ENCODE data around the gene PEX16.

The PEX16 gene

DNA sequence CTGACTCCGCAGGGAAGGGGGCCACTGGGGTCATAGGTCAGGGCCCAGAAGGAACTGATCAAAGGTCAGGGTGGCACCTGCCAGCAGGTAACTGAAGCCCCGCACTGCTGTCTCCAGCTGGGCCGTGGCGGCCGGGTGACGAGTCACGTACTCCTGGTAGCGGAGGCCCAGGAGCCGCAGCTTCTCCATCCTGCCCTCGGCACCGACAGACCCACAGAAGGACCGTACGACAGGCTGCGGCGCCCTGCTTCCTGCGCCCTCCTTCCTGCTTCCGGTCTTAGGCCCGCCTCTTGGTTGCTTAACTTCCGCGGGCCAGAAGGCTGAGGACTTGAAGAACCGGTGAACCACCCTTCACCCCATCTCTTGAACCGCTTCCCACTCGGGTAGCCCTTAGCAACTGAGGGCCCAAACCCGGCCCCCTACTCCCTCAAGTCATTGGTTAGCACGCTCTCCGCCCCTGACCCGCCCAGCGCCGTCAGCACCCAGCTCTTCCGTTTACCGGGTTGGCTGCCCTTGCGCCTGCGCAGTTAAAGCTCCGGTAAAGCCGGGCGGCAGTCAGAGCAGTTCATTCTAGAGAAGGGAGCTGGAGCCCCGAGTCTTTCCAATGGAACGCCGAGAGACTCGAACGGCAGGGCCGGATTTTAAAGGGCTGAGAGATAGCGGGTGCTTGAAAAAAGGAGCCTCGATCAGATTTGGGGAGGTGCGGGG is at the start of gene PEX16:
PEX16 (minus strand) TSS at position 255 of the 708 bp plus-strand sequence; CDS start at position 189, 66 bp downstream.
- Mint-ChIP-seq H3K4me3 (peak within 1 kb of the TSS; percentile 95 to 99), H3K4me1 (peaks cover 66% of the 10 kb centered on the region), H3K27ac (peak within 1 kb of the TSS; percentile 93 to 98), H3K27me3 (peaks cover 8% of the 10 kb centered on the region), H3K9me3 (no peaks in the 10 kb centered on the region)
- ATAC-seq: peak; percentile 94
- DNase-seq: peak; percentile 96 to 98

DNA sequence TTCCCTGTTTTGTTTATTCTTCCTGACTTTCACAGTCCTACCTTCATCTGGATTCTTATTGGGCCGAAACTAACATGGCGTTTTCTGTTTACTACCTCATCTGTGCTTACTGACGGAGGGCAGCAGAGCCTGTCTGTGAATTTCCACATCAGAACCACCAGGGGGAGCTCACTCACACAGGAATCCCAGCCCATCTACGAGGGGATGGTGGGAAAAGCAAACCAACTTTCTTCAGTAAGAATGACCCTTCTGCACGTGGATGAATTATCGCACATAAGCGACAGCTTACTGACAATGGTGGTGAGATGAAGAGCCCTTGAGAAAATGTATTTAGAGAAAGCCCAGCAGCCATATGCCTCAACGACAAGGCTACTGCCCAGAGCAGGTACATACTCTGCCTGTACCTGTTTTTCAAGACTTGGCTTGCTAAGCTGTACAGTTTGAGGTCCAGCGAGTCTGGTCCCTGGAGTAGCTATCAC is 47.3 kb upstream of the PEX16 start:
- no peak overlapping the region for H3K27ac Mint-ChIP-seq
- H3K4me1 Mint-ChIP-seq: no peaks in the 10 kb centered on the region
- DNase-seq: peak; percentile 58 to 60
- H3K9me3 Mint-ChIP-seq: no peaks in the 10 kb centered on the region
- no peak overlapping the region for H3K4me3 Mint-ChIP-seq
- H3K27me3 Mint-ChIP-seq: no peaks in the 10 kb centered on the region
- peak; percentile 91 for ATAC-seq

DNA sequence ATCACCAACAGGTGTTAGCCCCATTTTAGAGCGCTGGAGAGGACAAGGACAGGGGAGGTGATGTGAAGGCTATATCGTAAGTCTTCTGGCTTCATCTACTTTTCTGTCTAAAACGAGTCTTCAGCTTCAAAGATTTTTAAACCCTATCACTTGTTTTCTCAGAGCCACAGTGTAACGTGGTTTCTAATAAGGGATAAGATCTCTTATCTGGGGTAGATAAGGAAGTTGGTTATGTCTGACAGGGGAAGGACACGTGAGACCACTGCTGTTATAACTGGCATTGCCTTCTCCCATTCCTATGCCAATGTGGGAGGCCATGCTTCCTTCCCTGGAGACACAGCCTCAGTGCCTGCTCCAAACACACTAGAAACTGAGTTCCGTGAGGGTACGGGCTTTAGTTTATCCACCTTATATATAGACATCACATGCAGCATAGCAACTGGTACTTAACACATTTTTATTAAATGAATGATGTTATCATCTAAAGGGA is 44.1 kb upstream of the PEX16 start:
- no peak for DNase-seq
- Mint-ChIP-seq H3K4me1 (no peaks in the 10 kb centered on the region), H3K27ac (no peak overlapping the region), H3K27me3 (no peaks in the 10 kb centered on the region), H3K9me3 (no peaks in the 10 kb centered on the region), H3K4me3 (no peak overlapping the region)
- no peak for ATAC-seq

DNA sequence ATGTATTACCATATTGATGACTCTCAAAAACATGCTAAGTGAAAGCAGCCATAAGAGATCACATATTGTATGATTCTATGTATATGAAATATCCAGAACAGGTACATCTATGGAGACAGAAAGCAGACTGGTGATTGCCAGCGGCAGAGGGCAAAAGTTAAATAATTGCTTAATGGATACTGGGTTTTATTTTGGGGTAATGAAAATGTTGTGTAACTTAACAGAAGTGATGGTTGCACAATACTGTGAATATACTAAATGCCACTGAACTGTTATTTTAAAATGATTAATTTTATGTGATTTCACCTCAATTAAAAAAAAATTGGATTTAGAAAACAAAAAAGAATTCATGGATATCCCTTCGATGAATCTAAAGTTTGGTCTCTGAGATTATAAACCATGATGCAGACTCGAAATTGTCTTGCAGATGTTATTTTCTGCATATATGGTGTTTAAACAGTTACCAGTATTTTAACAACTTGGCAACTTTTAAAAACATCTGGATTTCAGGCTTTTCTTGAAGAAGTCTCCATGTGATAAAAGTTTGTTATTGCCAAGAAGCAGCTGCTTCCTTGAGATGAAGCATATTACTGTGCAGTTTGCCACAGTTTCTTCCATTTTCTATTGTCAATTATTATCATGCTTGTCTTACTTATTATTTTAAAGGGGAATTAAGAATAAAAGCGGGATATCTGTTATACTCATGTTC is 42.9 kb upstream of the PEX16 start:
- Mint-ChIP-seq H3K27me3 (no peaks in the 10 kb centered on the region), H3K4me1 (no peaks in the 10 kb centered on the region), H3K27ac (no peak overlapping the region), H3K4me3 (no peak overlapping the region), H3K9me3 (no peaks in the 10 kb centered on the region)
- no peak for ATAC-seq
- no peak for DNase-seq

DNA sequence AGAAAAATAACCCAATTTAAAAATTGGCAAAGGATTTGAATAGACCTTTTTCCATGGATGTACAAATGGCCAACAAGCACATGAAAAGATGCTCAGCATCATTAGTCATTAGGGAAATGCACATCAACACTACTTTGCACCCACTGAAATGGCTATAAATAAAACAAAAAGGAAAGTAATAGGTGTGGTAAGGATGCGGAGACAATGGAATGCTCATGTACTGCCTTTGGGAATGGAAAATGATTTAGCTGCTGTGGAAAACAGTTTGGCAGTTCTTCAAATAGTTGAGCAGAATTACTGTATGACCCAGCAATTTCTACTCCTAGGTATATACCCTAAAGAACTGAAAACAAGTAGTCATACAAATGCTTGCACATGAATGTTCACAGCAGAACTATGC is 42.2 kb upstream of the PEX16 start:
- Mint-ChIP-seq H3K9me3 (no peaks in the 10 kb centered on the region), H3K27ac (no peak overlapping the region), H3K27me3 (no peaks in the 10 kb centered on the region), H3K4me1 (no peaks in the 10 kb centered on the region), H3K4me3 (no peak overlapping the region)
- ATAC-seq (no peak), DNase-seq (no peak)

DNA sequence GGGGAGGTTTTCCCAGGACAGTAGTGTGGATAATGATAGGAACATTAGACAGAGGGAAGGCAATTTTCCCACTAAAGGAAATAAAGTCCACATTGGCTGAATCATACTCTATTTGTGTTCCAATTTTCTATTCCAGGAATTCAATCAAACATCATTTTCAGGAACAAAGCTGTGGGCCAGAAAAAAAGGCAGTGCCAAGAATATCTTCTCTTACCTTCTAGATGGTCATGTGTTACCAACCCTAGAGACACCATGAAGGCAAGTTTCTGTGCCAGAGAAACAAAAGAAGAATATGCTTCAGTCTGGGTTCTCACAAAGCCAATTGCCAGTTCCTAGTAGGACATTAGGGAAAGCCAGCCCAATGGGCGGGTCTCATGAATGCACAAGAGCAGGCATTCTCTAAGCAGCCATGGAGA is 32.3 kb upstream of the PEX16 start:
- H3K9me3 Mint-ChIP-seq: no peaks in the 10 kb centered on the region
- ATAC-seq: no peak
- H3K4me1 Mint-ChIP-seq: no peaks in the 10 kb centered on the region
- no peak for DNase-seq
- H3K27ac Mint-ChIP-seq: peak overlapping the region in 1 of 2 donors; percentile 27
- no peaks in the 10 kb centered on the region for H3K27me3 Mint-ChIP-seq
- no peak overlapping the region for H3K4me3 Mint-ChIP-seq

DNA sequence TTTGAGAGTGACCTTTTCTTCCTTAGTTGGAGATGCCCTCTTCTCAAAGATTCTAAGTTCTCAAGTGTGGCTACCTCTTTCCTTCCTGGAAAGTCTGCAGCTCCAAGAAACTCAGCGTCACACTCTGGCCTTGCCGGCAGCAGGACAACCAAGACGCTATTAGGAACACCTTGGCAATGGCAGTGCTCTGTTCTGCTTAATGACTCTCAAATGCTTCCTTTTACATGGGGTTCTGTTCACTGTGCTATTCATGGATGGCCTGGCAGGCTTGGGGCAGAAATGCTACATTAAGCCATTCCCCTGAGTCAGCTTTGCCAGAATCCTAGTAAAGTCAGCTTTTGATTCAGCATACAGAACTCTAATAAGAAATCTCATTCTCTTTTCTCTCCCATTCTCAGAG is 30.7 kb upstream of the PEX16 start:
- ATAC-seq (no peak), DNase-seq (no peak)
- Mint-ChIP-seq H3K27me3 (no peaks in the 10 kb centered on the region), H3K9me3 (no peaks in the 10 kb centered on the region), H3K27ac (peak overlapping the region in 1 of 2 donors; percentile 54), H3K4me3 (no peak overlapping the region), H3K4me1 (no peaks in the 10 kb centered on the region)

DNA sequence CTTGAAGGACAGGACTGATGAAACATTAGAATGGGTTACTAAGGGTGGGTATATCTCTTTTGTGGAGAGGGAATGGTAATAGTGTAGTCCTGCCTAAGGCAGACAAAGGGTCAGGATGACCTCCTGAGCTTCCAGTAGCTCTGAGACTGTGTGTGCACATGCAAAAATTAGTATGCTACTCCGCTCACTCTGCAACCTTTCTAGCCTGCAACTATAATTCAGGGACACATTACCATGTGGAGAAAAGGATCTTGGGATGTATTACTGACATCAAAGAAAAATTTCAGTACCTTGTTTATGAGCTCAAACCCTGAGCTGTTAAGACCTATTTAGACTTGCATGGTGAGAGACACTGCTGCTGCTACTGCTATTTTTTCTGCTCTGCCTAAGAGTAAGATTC is 30.2 kb upstream of the PEX16 start:
- H3K4me3 Mint-ChIP-seq: no peak overlapping the region
- no peak for ATAC-seq
- H3K9me3 Mint-ChIP-seq: no peaks in the 10 kb centered on the region
- H3K4me1 Mint-ChIP-seq: no peaks in the 10 kb centered on the region
- H3K27ac Mint-ChIP-seq: no peak overlapping the region
- H3K27me3 Mint-ChIP-seq: no peaks in the 10 kb centered on the region
- no peak for DNase-seq

DNA sequence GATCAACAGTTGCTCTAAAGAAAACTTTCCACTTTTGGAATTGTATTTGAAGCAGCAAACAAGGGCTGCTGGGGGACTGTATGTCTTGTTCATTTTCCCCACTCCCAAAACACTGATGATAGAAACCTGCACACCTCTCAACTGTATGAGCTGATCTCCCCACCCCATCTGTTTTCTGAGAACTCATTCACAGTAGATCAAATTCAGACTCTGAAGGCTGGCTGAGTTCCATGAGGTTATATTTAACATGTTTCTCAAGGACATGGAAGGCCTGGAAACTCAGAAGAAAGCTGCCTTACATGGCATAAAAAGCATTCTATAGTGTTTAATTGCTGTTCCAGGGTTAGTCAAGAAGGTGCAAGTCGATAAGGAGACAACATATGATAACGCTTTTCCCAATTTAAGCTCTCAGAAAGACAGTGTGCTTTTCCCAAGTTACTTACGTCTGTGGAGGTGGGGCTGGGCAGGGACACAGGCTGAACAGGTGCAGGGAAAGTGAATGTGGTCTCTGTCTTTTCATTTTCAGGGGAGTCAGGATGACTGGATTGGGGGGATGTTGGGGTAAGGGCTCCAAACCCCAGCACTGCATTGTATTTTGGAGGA is 27.8 kb upstream of the PEX16 start:
- no peak overlapping the region for H3K27ac Mint-ChIP-seq
- H3K9me3 Mint-ChIP-seq: no peaks in the 10 kb centered on the region
- no peak for DNase-seq
- H3K4me1 Mint-ChIP-seq: no peaks in the 10 kb centered on the region
- H3K27me3 Mint-ChIP-seq: no peaks in the 10 kb centered on the region
- no peak for ATAC-seq
- H3K4me3 Mint-ChIP-seq: no peak overlapping the region

DNA sequence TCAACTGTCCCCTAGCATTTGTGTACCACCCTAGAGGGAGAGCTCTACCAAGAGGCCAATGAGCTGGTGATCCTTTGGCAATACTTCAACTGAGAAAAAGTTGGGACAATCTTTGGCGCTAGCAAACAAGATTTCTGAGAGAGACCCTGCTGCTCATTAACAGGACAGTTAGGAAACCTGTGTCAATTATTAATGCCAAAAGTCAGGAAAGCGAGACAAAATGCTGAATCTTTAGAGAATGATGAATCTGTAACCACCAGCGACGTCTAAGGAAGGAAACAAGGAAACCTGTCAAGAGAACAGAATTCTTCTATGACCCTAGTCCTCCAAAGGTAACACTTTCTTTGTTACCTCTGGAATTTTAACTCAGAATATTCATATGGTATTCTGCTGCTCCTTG is 24.7 kb upstream of the PEX16 start:
- Mint-ChIP-seq H3K4me3 (no peak overlapping the region), H3K27ac (no peak overlapping the region), H3K27me3 (no peaks in the 10 kb centered on the region), H3K4me1 (no peaks in the 10 kb centered on the region), H3K9me3 (no peaks in the 10 kb centered on the region)
- DNase-seq (no peak), ATAC-seq (no peak)

DNA sequence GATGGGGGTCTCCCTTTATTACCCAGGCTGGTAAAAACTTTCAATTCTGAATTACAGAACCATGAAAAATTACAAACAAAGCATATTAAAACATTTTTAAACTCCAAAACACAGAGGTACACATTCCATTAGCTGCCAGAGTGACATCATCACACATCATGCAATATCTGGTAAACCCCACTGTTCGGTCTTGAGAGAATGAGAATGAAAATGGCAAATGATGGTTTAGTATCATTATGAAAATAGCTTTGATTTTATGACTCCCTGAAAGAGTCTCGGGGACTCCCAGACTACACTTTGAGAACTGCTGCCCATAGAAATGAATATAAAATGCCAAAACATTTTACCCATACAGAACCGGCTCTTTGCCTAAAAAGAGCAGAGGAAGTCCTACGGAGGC is 23.6 kb upstream of the PEX16 start:
- no peaks in the 10 kb centered on the region for H3K4me1 Mint-ChIP-seq
- no peaks in the 10 kb centered on the region for H3K9me3 Mint-ChIP-seq
- peak overlapping the region in 1 of 2 donors; percentile 52 for H3K27ac Mint-ChIP-seq
- no peak overlapping the region for H3K4me3 Mint-ChIP-seq
- DNase-seq (no peak), ATAC-seq (peak; percentile 63)
- H3K27me3 Mint-ChIP-seq: no peaks in the 10 kb centered on the region

DNA sequence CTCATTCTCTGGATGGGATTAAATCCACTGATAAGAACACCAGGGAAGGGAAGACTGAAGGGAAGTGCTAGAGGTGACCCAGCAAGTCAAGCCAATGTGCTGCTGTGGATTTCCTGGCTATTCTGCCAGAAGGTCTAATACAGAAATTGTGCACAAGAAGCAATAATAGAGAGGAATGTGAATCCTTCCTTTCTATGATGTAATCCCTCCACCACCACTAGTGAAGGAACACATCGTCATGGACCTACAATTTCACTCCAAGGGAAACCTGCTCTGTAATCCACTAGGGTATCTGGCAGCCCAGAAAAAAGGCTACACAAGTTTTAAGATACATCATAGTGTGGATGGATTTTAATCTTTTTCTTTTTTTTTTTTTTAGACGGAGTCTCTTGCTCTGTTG is 22.2 kb upstream of the PEX16 start:
- H3K27me3 Mint-ChIP-seq: no peaks in the 10 kb centered on the region
- H3K27ac Mint-ChIP-seq: no peak overlapping the region
- ATAC-seq: no peak
- H3K9me3 Mint-ChIP-seq: no peaks in the 10 kb centered on the region
- H3K4me1 Mint-ChIP-seq: no peaks in the 10 kb centered on the region
- H3K4me3 Mint-ChIP-seq: no peak overlapping the region
- no peak for DNase-seq

DNA sequence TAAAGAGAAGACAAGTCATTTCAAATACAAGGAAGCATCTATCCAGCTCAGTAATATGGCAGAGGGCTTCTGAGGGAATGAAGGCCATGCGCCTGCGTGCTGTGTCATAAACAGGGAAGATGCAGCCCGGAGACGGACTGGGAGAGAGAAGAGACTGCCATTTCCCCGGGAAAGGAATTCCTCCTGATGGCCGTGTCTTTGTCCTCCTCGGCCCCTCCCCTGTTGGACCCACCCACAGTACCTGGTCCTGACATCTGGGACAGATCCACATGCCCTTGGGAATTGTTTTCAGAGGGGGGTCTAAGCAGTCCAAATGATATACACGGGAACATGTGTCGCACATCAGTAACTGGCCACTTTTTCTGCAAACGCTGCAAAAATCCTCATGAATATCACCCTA is 20.2 kb upstream of the PEX16 start:
- ATAC-seq (no peak), DNase-seq (no peak)
- H3K27ac Mint-ChIP-seq: peak overlapping the region in 1 of 2 donors; percentile 48
- no peak overlapping the region for H3K4me3 Mint-ChIP-seq
- no peaks in the 10 kb centered on the region for H3K4me1 Mint-ChIP-seq
- H3K9me3 Mint-ChIP-seq: no peaks in the 10 kb centered on the region
- H3K27me3 Mint-ChIP-seq: no peaks in the 10 kb centered on the region

DNA sequence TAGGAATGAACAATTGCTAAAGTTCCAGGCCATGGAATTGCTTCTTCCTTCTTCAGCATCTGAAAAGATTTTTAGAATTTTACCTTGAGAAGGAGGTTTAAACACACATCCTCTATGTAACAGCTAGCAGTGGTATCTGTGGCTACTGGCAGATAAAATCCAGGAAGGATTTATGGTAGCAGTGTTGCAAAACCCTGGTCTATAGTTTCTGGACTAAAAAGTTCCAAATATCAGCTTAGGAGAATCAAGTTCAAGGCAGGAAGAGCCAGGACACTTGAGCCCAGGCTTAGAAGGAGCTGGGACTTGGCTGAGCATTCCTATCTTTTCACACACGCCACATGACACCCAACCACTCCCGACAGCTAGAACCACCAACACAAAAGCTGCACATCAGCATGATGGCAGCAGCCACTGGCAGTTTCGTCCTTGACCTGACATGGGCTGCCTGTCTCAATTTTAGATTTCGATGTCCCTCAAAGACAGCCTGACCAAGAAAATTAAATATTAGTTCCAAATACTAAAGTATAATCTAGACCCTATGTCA is 18.9 kb upstream of the PEX16 start:
- DNase-seq (no peak), ATAC-seq (no peak)
- Mint-ChIP-seq H3K4me1 (peaks cover 2% of the 10 kb centered on the region), H3K9me3 (no peaks in the 10 kb centered on the region), H3K4me3 (no peak overlapping the region), H3K27ac (peak overlapping the region in 1 of 2 donors; percentile 77), H3K27me3 (no peaks in the 10 kb centered on the region)

DNA sequence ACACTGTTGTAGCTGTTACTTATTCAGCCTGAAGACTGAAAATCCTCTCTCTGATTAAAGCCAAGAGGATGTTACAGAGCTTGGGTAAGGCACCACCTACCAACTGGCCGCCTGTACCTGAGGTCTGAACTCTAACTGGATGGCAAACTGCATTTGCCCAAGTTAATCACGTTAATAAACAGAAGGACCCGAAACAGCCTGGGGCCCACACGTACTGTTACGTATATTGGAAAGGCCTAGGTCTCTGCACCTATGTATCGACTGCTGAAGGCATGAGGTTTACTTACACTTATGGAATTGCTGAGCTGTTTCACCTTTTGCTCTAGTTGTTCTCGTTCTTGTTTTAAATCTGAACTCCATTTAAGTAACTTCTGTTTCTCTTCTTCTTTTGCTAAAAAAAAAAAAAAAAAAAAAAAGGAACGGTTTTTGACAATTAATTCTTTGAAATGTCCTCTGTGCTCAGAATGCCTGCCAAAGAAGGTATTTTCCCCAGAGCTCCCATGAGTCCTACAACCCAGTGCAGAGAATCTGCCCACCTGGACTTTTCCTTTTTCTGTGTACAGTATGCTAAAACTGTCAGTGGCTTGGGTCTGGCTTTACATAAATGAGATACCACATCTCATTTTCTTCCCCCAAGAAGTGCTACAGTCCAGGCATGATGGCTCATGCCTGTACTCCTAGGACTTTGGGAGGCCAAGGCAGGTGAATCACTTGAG is 17.8 kb upstream of the PEX16 start:
- no peaks in the 10 kb centered on the region for H3K27me3 Mint-ChIP-seq
- ATAC-seq (no peak), DNase-seq (no peak)
- no peaks in the 10 kb centered on the region for H3K9me3 Mint-ChIP-seq
- no peak overlapping the region for H3K4me3 Mint-ChIP-seq
- peaks cover 13% of the 10 kb centered on the region for H3K4me1 Mint-ChIP-seq
- H3K27ac Mint-ChIP-seq: no peak overlapping the region
